Stimulated activated effector memory CD8-positive, alpha-beta T cell treated with anti-CD3 and anti-CD28 coated beads, Interleukin-12 subunit alpha, Interleukin-12 subunit beta, amount 100 ng/mL, for 72 hours (primary cell): ENCODE results near the gene MRPL38.
A peak's percentile ranks its signal among the peaks of the same experiment; 100 is the strongest.
"Not testable (repeated sequence)": the region's sequence is repeated elsewhere in the genome, so short reads cannot be mapped to it uniquely, and the experiment has no call there.

Experiments used
- ATAC-seq: fragments of 150-1000 bp; cut with Tn5 transposase; 2 replicates; pipeline ENCODE4 v1.10.0; 2021
- DNase-seq, 2 donors: peaks; one replicate each; pipeline ENCODE4 v3.0.0; 2021 to 2022; ENCODE audit warnings: low spot score in 2 of 2
- H3K27ac Mint-ChIP-seq: one replicate; pipeline ENCODE4 v1.8.0; 2022; ENCODE audit warnings: mild to moderate bottlenecking, mixed read lengths
- H3K36me3 Mint-ChIP-seq: one replicate; pipeline ENCODE4 v1.8.0; 2022; ENCODE audit warnings: mild to moderate bottlenecking, mixed read lengths
- H3K4me1 Mint-ChIP-seq: one replicate; pipeline ENCODE4 v1.8.0; 2022; ENCODE audit warnings: mixed read lengths
- H3K4me3 Mint-ChIP-seq: one replicate; pipeline ENCODE4 v1.8.0; 2022; ENCODE audit warnings: mild to moderate bottlenecking, mixed read lengths
- H3K9me3 Mint-ChIP-seq: one replicate; pipeline ENCODE4 v1.8.0; 2022; ENCODE audit warnings: mixed read lengths

The MRPL38 gene

GRCh38 chr17:75894049-75894733, 10.5 kb downstream of the MRPL38 start:
- Mint-ChIP-seq H3K27ac (peak overlapping the region; percentile 96), H3K4me3 (peak overlapping the region; percentile 2), H3K4me1 (peaks cover 29% of the 10 kb centered on the region), H3K36me3 (peaks cover 57% of the 10 kb centered on the region), H3K9me3 (no peaks in the 10 kb centered on the region)
- ATAC-seq, result no peak
- DNase-seq, result no peak

- peaks cover 52% of the 10 kb centered on the region for H3K36me3 Mint-ChIP-seq
- no peaks in the 10 kb centered on the region for H3K9me3 Mint-ChIP-seq
- peak overlapping the region; percentile 2 for H3K4me3 Mint-ChIP-seq
- peaks cover 29% of the 10 kb centered on the region for H3K4me1 Mint-ChIP-seq
- ATAC-seq, result no peak
- no peak for DNase-seq
- peak overlapping the region; percentile 96 for H3K27ac Mint-ChIP-seq
Observed at GRCh38 chr17:75893305-75894048, 11.2 kb downstream of the MRPL38 start.

DNA sequence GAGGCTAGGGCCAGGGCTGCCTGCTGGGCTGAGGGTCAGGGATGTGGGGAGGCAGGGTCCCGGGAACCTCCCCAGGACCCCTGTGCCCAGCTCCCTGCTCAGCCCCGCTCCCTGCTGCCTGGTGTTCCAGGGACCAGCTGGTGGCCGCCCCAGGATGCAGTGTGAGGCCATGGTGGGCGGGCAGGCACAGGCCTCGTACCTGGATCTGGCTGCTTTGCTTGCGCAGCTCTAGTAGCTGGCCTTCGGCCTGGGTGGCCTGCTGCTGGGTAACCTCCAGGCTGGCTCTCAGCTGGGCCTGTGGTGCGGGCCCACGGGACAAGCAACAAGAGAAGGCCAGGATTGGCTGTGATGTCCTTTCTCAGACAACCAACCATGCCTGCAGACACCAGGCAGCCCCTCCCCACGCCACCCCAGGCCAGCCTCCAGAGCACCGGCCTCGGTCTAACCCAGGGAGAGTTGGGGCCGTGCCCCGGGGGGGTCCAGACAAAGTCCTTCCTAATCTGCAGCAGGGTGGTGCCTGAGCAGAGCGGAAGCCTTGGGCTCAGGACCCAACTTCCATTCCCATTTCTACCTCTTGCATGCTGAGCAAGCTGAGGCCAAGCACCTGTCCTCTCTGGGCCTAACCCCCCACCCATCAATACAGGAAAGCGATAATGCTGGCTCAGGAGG, 12.0 kb downstream of the MRPL38 start:
- peaks cover 44% of the 10 kb centered on the region for H3K36me3 Mint-ChIP-seq
- ATAC-seq, result no peak
- no peaks in the 10 kb centered on the region for H3K9me3 Mint-ChIP-seq
- DNase-seq, result no peak
- no peak overlapping the region for H3K4me3 Mint-ChIP-seq
- peaks cover 29% of the 10 kb centered on the region for H3K4me1 Mint-ChIP-seq
- no peak overlapping the region for H3K27ac Mint-ChIP-seq

DNA sequence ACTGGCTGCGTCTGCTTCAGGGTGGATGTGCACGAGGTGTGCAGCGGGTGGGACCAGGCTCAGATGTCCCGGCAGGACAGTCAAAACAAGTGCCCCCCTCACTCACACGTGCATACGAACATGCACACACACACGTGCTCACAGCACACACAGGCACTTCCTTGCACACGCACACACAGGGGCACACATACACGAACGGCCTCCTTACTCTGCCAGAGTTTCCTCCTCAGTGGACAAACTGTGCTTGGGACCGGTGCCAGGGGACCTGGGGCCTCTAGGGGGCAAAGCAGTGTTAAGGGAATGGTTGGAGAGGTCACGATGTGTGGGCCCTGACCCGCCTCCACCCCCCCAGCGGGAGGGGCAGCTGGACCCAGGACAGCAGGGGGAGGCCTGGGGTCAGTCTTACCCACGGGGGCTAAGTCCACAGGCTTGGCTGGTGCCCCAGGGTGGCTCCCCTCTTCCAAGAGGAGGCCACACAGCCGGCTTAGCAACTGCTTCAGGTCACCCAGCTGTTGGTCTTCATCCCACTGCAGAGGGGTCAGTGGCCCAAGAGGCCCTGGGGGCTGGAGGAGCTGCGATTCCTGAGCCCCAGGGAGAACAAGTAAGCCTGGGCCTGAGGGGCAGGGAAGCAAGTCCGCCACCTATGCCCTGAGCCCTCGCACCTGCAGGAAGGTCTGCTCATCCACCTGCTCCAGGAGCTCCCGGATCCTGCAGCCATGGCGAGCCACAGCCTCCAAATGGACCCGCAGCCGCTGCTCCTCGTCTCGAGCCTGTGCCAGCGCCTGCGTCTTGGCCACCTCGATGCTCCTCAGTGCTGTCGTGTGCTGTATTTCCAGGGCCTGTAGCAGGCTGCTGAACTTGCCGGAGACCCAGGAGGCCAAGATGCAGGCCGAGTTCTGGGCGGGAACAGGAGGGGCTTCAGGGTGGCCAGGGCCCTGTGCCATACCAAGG, 12.8 kb downstream of the MRPL38 start:
- no peak overlapping the region for H3K4me3 Mint-ChIP-seq
- peaks cover 24% of the 10 kb centered on the region for H3K4me1 Mint-ChIP-seq
- ATAC-seq (no peak), DNase-seq (no peak)
- H3K27ac Mint-ChIP-seq, result no peak overlapping the region
- peaks cover 37% of the 10 kb centered on the region for H3K36me3 Mint-ChIP-seq
- no peaks in the 10 kb centered on the region for H3K9me3 Mint-ChIP-seq

DNA sequence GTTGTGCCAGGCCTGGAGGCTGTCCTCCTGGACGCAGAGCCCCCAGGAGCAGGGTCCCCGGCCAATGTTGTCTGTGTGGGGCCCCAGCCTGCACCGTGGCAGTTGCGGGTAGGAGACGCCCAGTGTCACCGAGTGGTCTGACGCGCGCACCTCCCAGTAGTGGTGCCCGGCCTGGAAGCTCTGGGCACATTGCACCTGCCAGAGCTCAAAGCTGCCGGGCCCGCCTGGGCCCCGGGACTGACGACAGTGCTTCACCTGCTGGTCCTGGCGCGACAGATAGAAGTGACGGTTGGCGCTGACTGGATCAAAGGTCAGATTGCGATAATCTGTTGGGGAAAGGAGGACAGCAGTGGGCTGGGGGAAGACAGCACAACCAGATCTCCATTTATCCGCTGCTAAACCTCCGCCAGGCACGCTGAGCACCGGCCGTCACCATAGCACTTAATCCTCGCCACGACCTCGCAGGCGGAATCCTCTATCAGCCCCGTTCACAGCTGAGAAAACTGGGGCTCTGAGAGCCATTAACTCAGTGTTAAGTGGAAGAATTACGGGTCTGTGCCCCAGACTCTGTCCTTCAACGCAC, 13.6 kb downstream of the MRPL38 start:
- DNase-seq, result no peak
- no peak for ATAC-seq
- H3K9me3 Mint-ChIP-seq, result no peaks in the 10 kb centered on the region
- H3K36me3 Mint-ChIP-seq, result peaks cover 37% of the 10 kb centered on the region
- H3K27ac Mint-ChIP-seq, result no peak overlapping the region
- peaks cover 24% of the 10 kb centered on the region for H3K4me1 Mint-ChIP-seq
- no peak overlapping the region for H3K4me3 Mint-ChIP-seq

- DNase-seq, result no peak
- H3K4me3 Mint-ChIP-seq, result no peak overlapping the region
Observed at GRCh38 chr17:75889454-75889853, 15.2 kb downstream of the MRPL38 start.

GRCh38 chr17:75888484-75888883, 16.2 kb downstream of the MRPL38 start:
- peaks cover 28% of the 10 kb centered on the region for H3K36me3 Mint-ChIP-seq
- H3K4me3 Mint-ChIP-seq, result no peak overlapping the region
- no peak overlapping the region for H3K27ac Mint-ChIP-seq
- no peak for ATAC-seq
- no peak for DNase-seq
- peaks cover 5% of the 10 kb centered on the region for H3K4me1 Mint-ChIP-seq
- no peaks in the 10 kb centered on the region for H3K9me3 Mint-ChIP-seq

More at GRCh38 chr17:75889454-75889853, 15.2 kb downstream of the MRPL38 start:
- Mint-ChIP-seq H3K4me1 (peaks cover 15% of the 10 kb centered on the region), H3K27ac (peak overlapping the region; percentile 9), H3K36me3 (peaks cover 28% of the 10 kb centered on the region), H3K9me3 (no peaks in the 10 kb centered on the region)
- peak; percentile 70 for ATAC-seq

- H3K4me3 Mint-ChIP-seq, result not testable (repeated sequence)
- H3K4me1 Mint-ChIP-seq, result peaks cover 14% of the 10 kb centered on the region
- H3K27ac Mint-ChIP-seq, result peak overlapping the region; percentile 29
Observed at GRCh38 chr17:75885860-75886259, 18.8 kb downstream of the MRPL38 start.

GRCh38 chr17:75885431-75885830, 19.3 kb downstream of the MRPL38 start:
- H3K4me3 Mint-ChIP-seq, result no peak overlapping the region
- H3K36me3 Mint-ChIP-seq, result peaks cover 15% of the 10 kb centered on the region
- no peaks in the 10 kb centered on the region for H3K9me3 Mint-ChIP-seq
- peaks cover 14% of the 10 kb centered on the region for H3K4me1 Mint-ChIP-seq
- H3K27ac Mint-ChIP-seq, result peak overlapping the region; percentile 29
- DNase-seq (no peak), ATAC-seq (no peak)

More at GRCh38 chr17:75885860-75886259, 18.8 kb downstream of the MRPL38 start:
- ATAC-seq, H3K9me3 Mint-ChIP-seq, DNase-seq: not testable (repeated sequence)
- peaks cover 19% of the 10 kb centered on the region for H3K36me3 Mint-ChIP-seq

- no peaks in the 10 kb centered on the region for H3K9me3 Mint-ChIP-seq
- H3K4me1 Mint-ChIP-seq, result peaks cover 26% of the 10 kb centered on the region
- no peak for ATAC-seq
- H3K36me3 Mint-ChIP-seq, result peaks cover 6% of the 10 kb centered on the region
- no peak overlapping the region for H3K4me3 Mint-ChIP-seq
- no peak for DNase-seq
- peak overlapping the region; percentile 17 for H3K27ac Mint-ChIP-seq
Observed at GRCh38 chr17:75881678-75882454, 22.8 kb downstream of the MRPL38 start.

DNA sequence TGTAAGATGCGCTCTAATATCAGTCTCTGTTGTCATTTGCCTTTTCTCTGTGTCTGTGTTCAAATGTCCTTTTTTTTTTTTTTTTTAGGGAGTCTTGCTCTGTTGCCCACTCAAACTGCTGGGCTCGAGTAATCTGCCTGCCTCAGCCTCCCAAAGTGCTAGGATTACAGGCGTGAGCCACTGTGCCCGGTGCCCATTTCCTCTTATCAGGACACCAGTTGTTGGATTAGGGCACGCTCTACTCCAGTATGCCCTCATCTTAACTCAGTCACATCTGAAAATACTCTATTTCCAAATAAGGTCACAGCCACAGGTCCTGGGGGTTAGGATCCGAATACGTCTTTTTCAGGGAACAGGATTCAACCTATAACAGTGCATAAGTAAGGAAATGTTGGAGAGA, 24.4 kb downstream of the MRPL38 start:
- DNase-seq (no peak), ATAC-seq (no peak)
- H3K9me3 Mint-ChIP-seq, result no peaks in the 10 kb centered on the region
- H3K4me1 Mint-ChIP-seq, result peaks cover 34% of the 10 kb centered on the region
- H3K4me3 Mint-ChIP-seq, result no peak overlapping the region
- H3K27ac Mint-ChIP-seq, result no peak overlapping the region
- peaks cover 6% of the 10 kb centered on the region for H3K36me3 Mint-ChIP-seq

- DNase-seq, result peak in 1 of 2 donors; percentile 74
- H3K4me1 Mint-ChIP-seq, result peaks cover 38% of the 10 kb centered on the region
- peak; percentile 5 for ATAC-seq
- H3K36me3 Mint-ChIP-seq, result peaks cover 11% of the 10 kb centered on the region
- peak within 1 kb of the TSS; percentile 85 for H3K4me3 Mint-ChIP-seq
- peak within 1 kb of the TSS; percentile 91 for H3K27ac Mint-ChIP-seq
- no peaks in the 10 kb centered on the region for H3K9me3 Mint-ChIP-seq
Observed at GRCh38 chr17:75878174-75878998, 26.3 kb downstream of the MRPL38 start, which contains the start of gene TRIM47. TSS of gene TRIM47 (minus strand) at chr17:75878581. CDS start at chr17:75878548, 33 bp downstream.

GRCh38 chr17:75877752-75878173, 26.9 kb downstream of the MRPL38 start:
- Mint-ChIP-seq H3K4me3 (peak overlapping the region; percentile 85), H3K9me3 (no peaks in the 10 kb centered on the region), H3K27ac (peak overlapping the region; percentile 91), H3K36me3 (peaks cover 11% of the 10 kb centered on the region), H3K4me1 (peaks cover 38% of the 10 kb centered on the region)
- DNase-seq, result peak; percentile 56 to 80
- ATAC-seq, result peak; percentile 86
